ENCODE data around the gene CASTOR1. TPM values are rescaled to one million over a fixed set of nuclear protein-coding genes. Genes with fewer than 3 reads are reported as not detected.

The CASTOR1 gene
- total RNA-seq, 6 donors from 2014 or later = 7.0 to 31.5 (median 22.1) TPM

DNA sequence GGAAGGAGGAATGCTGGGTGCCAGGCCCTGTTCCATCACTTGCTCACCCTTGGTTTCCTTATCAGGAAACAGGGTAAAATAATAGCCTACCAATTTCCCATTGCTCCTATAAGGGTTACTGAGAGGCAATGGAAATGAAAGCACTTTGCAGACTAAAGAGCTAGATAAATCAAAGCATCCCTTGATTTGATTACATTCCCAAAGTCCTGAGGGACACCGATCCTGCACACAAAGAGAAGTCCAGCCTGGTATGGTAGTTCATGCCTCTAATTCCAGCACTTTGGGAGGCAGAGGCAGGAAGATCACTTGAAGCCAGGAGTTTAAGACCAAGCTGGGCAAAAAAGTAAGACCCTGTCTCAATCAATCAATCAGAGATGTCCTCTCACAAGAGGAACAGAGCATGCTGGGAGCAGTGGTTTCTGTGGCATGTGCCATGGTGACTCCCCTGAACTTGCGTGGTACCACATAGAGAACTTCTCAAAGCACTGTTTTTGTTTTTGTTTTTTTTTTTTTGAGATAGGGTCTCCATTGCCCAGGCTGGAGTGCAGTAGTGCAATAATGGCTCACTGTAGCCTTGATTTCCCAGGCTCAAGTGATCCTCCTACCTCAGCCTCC lies 26.8 kb upstream of the CASTOR1 start:
- Histone ChIP-seq H3K9me3 (no peaks in the 10 kb centered on the region), H3K4me3 (no peak overlapping the region), H3K36me3 (peaks cover 0 to 23% (median 1%) of the 10 kb centered on the region in 4 donors), H3K27ac (peak overlapping the region in 3 of 4 donors; percentile 60 to 75 (median 69)), H3K4me1 (peaks cover 68 to 96% (median 95%) of the 10 kb centered on the region in 4 donors), H3K27me3 (no peaks in the 10 kb centered on the region)
- DNase-seq (no peak), ATAC-seq (ENCODE audit: low FRiP score in 2 of 2) (no peak)
- 75 to 86% methylated on average over 2 of the region's 2 CpGs for WGBS, 2 donors
- TF ChIP-seq POLR2A (IDR thresholded peaks at IDR 0.05) (no peak), EP300 (IDR thresholded peaks at IDR 0.05) (no peak), POLR2AphosphoS5 (IDR thresholded peaks at IDR 0.05) (no peak)
- TF ChIP-seq, protein P1, sequence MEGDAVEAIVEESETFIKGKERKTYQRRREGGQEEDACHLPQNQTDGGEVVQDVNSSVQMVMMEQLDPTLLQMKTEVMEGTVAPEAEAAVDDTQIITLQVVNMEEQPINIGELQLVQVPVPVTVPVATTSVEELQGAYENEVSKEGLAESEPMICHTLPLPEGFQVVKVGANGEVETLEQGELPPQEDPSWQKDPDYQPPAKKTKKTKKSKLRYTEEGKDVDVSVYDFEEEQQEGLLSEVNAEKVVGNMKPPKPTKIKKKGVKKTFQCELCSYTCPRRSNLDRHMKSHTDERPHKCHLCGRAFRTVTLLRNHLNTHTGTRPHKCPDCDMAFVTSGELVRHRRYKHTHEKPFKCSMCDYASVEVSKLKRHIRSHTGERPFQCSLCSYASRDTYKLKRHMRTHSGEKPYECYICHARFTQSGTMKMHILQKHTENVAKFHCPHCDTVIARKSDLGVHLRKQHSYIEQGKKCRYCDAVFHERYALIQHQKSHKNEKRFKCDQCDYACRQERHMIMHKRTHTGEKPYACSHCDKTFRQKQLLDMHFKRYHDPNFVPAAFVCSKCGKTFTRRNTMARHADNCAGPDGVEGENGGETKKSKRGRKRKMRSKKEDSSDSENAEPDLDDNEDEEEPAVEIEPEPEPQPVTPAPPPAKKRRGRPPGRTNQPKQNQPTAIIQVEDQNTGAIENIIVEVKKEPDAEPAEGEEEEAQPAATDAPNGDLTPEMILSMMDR (IDR thresholded peaks at IDR 0.05) = no peak

GRCh38 chr22:30314915-30315314 lies 25.6 kb upstream of the CASTOR1 start:
- Histone ChIP-seq H3K4me1 (peaks cover 78 to 98% (median 96%) of the 10 kb centered on the region in 4 donors), H3K27ac (peak overlapping the region in 3 of 4 donors; percentile 60 to 75 (median 71)), H3K4me3 (no peak overlapping the region), H3K36me3 (peaks cover 0 to 12% (median 0%) of the 10 kb centered on the region in 4 donors), H3K27me3 (no peaks in the 10 kb centered on the region), H3K9me3 (no peaks in the 10 kb centered on the region)
- DNase-seq = no peak
- no peak for ATAC-seq (ENCODE audit: low FRiP score in 2 of 2)
- WGBS, 2 donors = 61 to 72% methylated on average over 8 of the region's 8 CpGs
- TF ChIP-seq, protein P1 (IDR thresholded peaks at IDR 0.05) = no peak
- TF ChIP-seq POLR2AphosphoS5 (IDR thresholded peaks at IDR 0.05) (no peak), EP300 (IDR thresholded peaks at IDR 0.05) (no peak), POLR2A (IDR thresholded peaks at IDR 0.05) (no peak)

DNA sequence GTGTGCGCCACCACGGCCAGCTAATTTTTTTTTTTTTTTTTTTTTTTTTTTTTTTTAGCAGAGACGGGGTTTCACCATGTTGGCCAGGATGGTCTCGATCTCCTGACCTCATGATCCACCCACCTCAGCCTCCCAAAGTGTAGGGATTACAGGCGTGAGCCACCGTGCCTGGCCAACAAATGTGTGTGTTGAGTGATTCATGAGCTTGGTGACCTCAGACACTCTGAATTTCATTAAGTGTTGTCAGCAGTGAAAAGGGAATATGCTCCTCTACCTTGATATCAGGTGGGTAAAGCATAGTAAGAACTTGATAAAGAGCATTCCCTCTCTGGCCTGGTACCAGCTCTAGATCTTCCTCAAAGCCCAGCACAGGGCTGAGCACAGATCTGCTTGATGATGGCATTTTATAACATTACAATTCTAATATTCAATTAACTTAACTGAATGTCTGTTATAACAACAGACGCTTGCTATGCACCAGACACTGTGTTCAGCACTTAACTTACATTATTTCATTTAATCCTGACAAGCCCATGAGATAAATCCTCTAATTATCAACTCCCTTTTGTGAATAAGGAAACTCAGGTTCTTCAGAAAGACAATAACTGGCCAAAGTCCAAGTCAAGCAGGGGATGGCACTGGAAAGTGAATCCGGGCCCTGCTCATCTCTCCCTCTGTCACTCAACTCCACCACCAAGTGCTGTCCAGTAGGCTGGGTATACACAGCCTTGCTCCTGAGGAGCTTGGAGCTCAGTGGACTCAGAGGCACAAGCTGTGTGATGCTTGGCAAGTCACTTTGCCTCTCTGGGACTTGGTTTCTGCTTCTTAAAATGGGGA lies 24.4 kb upstream of the CASTOR1 start:
- DNase-seq = no peak
- 83 to 90% methylated on average over 4 to 5 of the region's 8 CpGs for WGBS, 2 donors
- Histone ChIP-seq H3K27me3 (no peaks in the 10 kb centered on the region), H3K27ac (peak overlapping the region in 3 of 4 donors; percentile 52 to 75 (median 63)), H3K9me3 (no peaks in the 10 kb centered on the region), H3K36me3 (peaks cover 0 to 12% (median 0%) of the 10 kb centered on the region in 4 donors), H3K4me3 (no peak overlapping the region), H3K4me1 (peaks cover 79 to 98% (median 96%) of the 10 kb centered on the region in 4 donors)
- ATAC-seq (ENCODE audit: low FRiP score in 2 of 2) = no peak
- TF ChIP-seq, protein P1 (IDR thresholded peaks at IDR 0.05) = no peak
- TF ChIP-seq POLR2A (IDR thresholded peaks at IDR 0.05) = no peak
- TF ChIP-seq EP300 (IDR thresholded peaks at IDR 0.05) = no peak
- TF ChIP-seq POLR2AphosphoS5 (IDR thresholded peaks at IDR 0.05) = no peak

DNA sequence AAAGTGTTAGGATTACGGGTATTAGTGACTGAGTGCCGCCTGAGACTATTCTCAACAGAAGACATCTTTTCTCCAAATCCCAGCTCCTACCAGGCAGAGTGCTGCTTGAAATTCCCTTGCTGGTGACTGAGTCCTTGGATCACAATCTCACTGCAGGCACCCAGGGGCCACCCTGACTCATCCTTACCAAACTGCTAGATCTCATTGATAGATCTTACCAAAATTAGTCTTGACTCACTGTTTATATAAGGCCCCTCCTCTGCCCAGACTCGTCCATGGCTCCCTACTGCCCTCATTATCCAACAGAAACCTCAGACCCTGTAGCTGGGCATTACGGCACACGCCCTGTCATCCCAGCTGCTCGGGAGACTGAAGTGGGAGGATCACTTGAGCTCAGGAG lies 22.7 kb upstream of the CASTOR1 start:
- TF ChIP-seq EP300 (IDR thresholded peaks at IDR 0.05) = no peak
- H3K9me3 ChIP-seq = no peaks in the 10 kb centered on the region
- DNase-seq = no peak
- WGBS, 2 donors = 80 to 86% methylated on average over 6 of the region's 6 CpGs
- peak overlapping the region; percentile 85 to 94 (median 88) for H3K27ac ChIP-seq
- peak in 1 of 2 donors; percentile 53 for ATAC-seq (ENCODE audit: low FRiP score in 2 of 2)
- H3K27me3 ChIP-seq = no peaks in the 10 kb centered on the region
- H3K36me3 ChIP-seq = peaks cover 0 to 5% (median 0%) of the 10 kb centered on the region in 4 donors
- peaks cover 87 to 98% (median 96%) of the 10 kb centered on the region in 4 donors for H3K4me1 ChIP-seq
- no peak overlapping the region for H3K4me3 ChIP-seq

Data from upper lobe of left lung (tissue), 6 donors.